ENCODE data around the gene GPR137B. TPM values are rescaled to one million over a fixed set of nuclear protein-coding genes. Genes with fewer than 3 reads are reported as not detected.

Gene GPR137B
- total RNA-seq, 1 donor from 2014 or later: 6.3 TPM

GRCh38 chr1:236247286-236247685 is 104.9 kb downstream of the GPR137B start:
- H3K4me3 ChIP-seq (ENCODE audit: low read depth, low read length): no peak overlapping the region
- H3K27me3 ChIP-seq (ENCODE audit: control insufficient read depth, insufficient read depth, low read length): no peaks in the 10 kb centered on the region
- TF ChIP-seq CTCF (IDR thresholded peaks at IDR 0.05; ENCODE audit: insufficient read depth, low read length, severe bottlenecking): no peak
- DNase-seq (ENCODE audit: low read depth) (no peak), FAIRE-seq (no peak)
- no peaks in the 10 kb centered on the region for H3K36me3 ChIP-seq (ENCODE audit: control insufficient read depth, insufficient read depth, low read length)

GRCh38 chr1:236251587-236251986 is 109.2 kb downstream of the GPR137B start:
- Histone ChIP-seq H3K27me3 (ENCODE audit: control insufficient read depth, insufficient read depth, low read length) (no peaks in the 10 kb centered on the region), H3K4me3 (ENCODE audit: low read depth, low read length) (no peak overlapping the region), H3K36me3 (ENCODE audit: control insufficient read depth, insufficient read depth, low read length) (no peaks in the 10 kb centered on the region)
- DNase-seq (ENCODE audit: low read depth): no peak
- no peak for FAIRE-seq
- no peak for TF ChIP-seq CTCF (IDR thresholded peaks at IDR 0.05; ENCODE audit: insufficient read depth, low read length, severe bottlenecking)

- DNase-seq (ENCODE audit: low read depth) (no peak), FAIRE-seq (no peak)
- TF ChIP-seq CTCF (IDR thresholded peaks at IDR 0.05; ENCODE audit: insufficient read depth, low read length, severe bottlenecking): no peak
- no peaks in the 10 kb centered on the region for H3K36me3 ChIP-seq (ENCODE audit: control insufficient read depth, insufficient read depth, low read length)
- no peaks in the 10 kb centered on the region for H3K27me3 ChIP-seq (ENCODE audit: control insufficient read depth, insufficient read depth, low read length)
- H3K4me3 ChIP-seq (ENCODE audit: low read depth, low read length): no peak overlapping the region
Observed at GRCh38 chr1:236253119-236253518, 110.8 kb downstream of the GPR137B start.

GRCh38 chr1:236253918-236254637 is 111.7 kb downstream of the GPR137B start:
- no peaks in the 10 kb centered on the region for H3K27me3 ChIP-seq (ENCODE audit: control insufficient read depth, insufficient read depth, low read length)
- DNase-seq (ENCODE audit: low read depth) (no peak), FAIRE-seq (no peak)
- no peak overlapping the region for H3K4me3 ChIP-seq (ENCODE audit: low read depth, low read length)
- H3K36me3 ChIP-seq (ENCODE audit: control insufficient read depth, insufficient read depth, low read length): no peaks in the 10 kb centered on the region
- TF ChIP-seq CTCF (IDR thresholded peaks at IDR 0.05; ENCODE audit: insufficient read depth, low read length, severe bottlenecking): no peak

GRCh38 chr1:236257216-236257615 is 114.9 kb downstream of the GPR137B start:
- no peak for TF ChIP-seq CTCF (IDR thresholded peaks at IDR 0.05; ENCODE audit: insufficient read depth, low read length, severe bottlenecking)
- Histone ChIP-seq H3K36me3 (ENCODE audit: control insufficient read depth, insufficient read depth, low read length) (no peaks in the 10 kb centered on the region), H3K27me3 (ENCODE audit: control insufficient read depth, insufficient read depth, low read length) (no peaks in the 10 kb centered on the region), H3K4me3 (ENCODE audit: low read depth, low read length) (no peak overlapping the region)
- no peak for FAIRE-seq
- DNase-seq (ENCODE audit: low read depth): no peak

GRCh38 chr1:236258114-236258622 is 115.8 kb downstream of the GPR137B start:
- DNase-seq (ENCODE audit: low read depth) (no peak), FAIRE-seq (no peak)
- TF ChIP-seq CTCF (IDR thresholded peaks at IDR 0.05; ENCODE audit: insufficient read depth, low read length, severe bottlenecking): no peak
- H3K36me3 ChIP-seq (ENCODE audit: control insufficient read depth, insufficient read depth, low read length): no peaks in the 10 kb centered on the region
- no peak overlapping the region for H3K4me3 ChIP-seq (ENCODE audit: low read depth, low read length)
- H3K27me3 ChIP-seq (ENCODE audit: control insufficient read depth, insufficient read depth, low read length): no peaks in the 10 kb centered on the region
